Measurements from ENCODE around the gene SRPK3. TPM values are rescaled to one million over a fixed set of nuclear protein-coding genes. Genes with fewer than 3 reads are reported as not detected.

Gene SRPK3
- total and polyA plus RNA-seq, 4 donors = 0.05 TPM; not detected in 3

- H3K36me3 ChIP-seq (ENCODE audit: control insufficient read depth in 4 of 4, insufficient read depth in 3 of 4, low read depth in 1 of 4, low read length in 3 of 4) = peaks cover 0 to 14% (median 3%) of the 10 kb centered on the region in 4 donors
- 70% methylated on average over 24 of the region's 24 CpGs for WGBS
Observed at GRCh38 chrX:153781428-153782047, 697 bp downstream of the SRPK3 start.

More at GRCh38 chrX:153781428-153782047, 697 bp downstream of the SRPK3 start:
- H3K4me3 ChIP-seq (ENCODE audit: low read depth in 1 of 3, low read length in 3 of 3) = no peak overlapping the region
- no peaks in the 10 kb centered on the region for H3K9me3 ChIP-seq (ENCODE audit: control insufficient read depth in 4 of 4, low read length in 3 of 4)
- no peak for TF ChIP-seq NR2F2 (IDR thresholded peaks at IDR 0.05)
- no peak for TF ChIP-seq REST (IDR thresholded peaks at IDR 0.05)
- TF ChIP-seq YY1 (IDR thresholded peaks at IDR 0.05) = no peak
- no peak for TF ChIP-seq GABPA (IDR thresholded peaks at IDR 0.05 in 1 of 2, conservative IDR thresholded peaks at IDR 0.05 in 1 of 2)
- no peak for TF ChIP-seq CTCF (IDR thresholded peaks at IDR 0.05; ENCODE audit: low read depth, low read length, missing input control)
- no peak for TF ChIP-seq ATF3 (IDR thresholded peaks at IDR 0.05)
- no peak for TF ChIP-seq HNF4G (IDR thresholded peaks at IDR 0.05)
- TF ChIP-seq JUND (IDR thresholded peaks at IDR 0.05) = no peak
- no peak for TF ChIP-seq HNF4A (conservative IDR thresholded peaks at IDR 0.05)
- no peak for TF ChIP-seq RXRA (IDR thresholded peaks at IDR 0.05)
- no peak for TF ChIP-seq EGR1 (IDR thresholded peaks at IDR 0.05; ENCODE audit: low read depth in 2 of 2)
- no peak for TF ChIP-seq SP1 (IDR thresholded peaks at IDR 0.05)
- no peak for TF ChIP-seq FOXA2 (IDR thresholded peaks at IDR 0.05)
- no peak for TF ChIP-seq ZBTB33 (IDR thresholded peaks at IDR 0.05)
- no peak for TF ChIP-seq RAD21 (IDR thresholded peaks at IDR 0.05)
- no peak for TF ChIP-seq TAF1 (conservative IDR thresholded peaks at IDR 0.05)
- no peak for TF ChIP-seq MAX (IDR thresholded peaks at IDR 0.05)
- no peaks in the 10 kb centered on the region for H3K4me1 ChIP-seq (ENCODE audit: control insufficient read depth in 4 of 4, insufficient read depth in 4 of 4, low read length in 3 of 4)
- no peaks in the 10 kb centered on the region for H3K27me3 ChIP-seq (ENCODE audit: control insufficient read depth in 4 of 4, insufficient read depth in 4 of 4, low read length in 3 of 4)
- H3K9ac ChIP-seq (ENCODE audit: low read depth in 1 of 2, low read length in 2 of 2) = no peak overlapping the region
- no peak overlapping the region for H3K27ac ChIP-seq (ENCODE audit: low read depth in 1 of 2, low read length in 2 of 2)
- DNase-seq (ENCODE audit: low spot score) = no peak

Data from liver (tissue), 9 donors.